ENCODE measurements around the gene SLC35F6.

SLC35F6 gene

GRCh38 chr2:26778507-26778906 lies 14.4 kb downstream of the SLC35F6 start:
- no peak overlapping the region for H3K9ac ChIP-seq (ENCODE audit: low read length)
- no peak overlapping the region for H3K4me2 ChIP-seq (ENCODE audit: low read depth, low read length)
- H3K9me2 ChIP-seq (replicated peaks; ENCODE audit: insufficient read depth, low read length): no peaks in the 10 kb centered on the region
- TF ChIP-seq EZH2 (optimal IDR thresholded peaks at IDR 0.05; ENCODE audit: low read depth, low read length) (no peak), EZH2phosphoT487 (IDR thresholded peaks at IDR 0.05; ENCODE audit: low read length) (no peak), CTCF (IDR thresholded peaks at IDR 0.05; ENCODE audit: low read length) (no peak)
- H3K4me3 ChIP-seq (ENCODE audit: low read length): no peak overlapping the region
- no peaks in the 10 kb centered on the region for H3F3A ChIP-seq (ENCODE audit: insufficient read depth, low read length)
- no peak overlapping the region for H2AFZ ChIP-seq (ENCODE audit: low read length)
- no peaks in the 10 kb centered on the region for H3K9me3 ChIP-seq (replicated peaks; ENCODE audit: insufficient read depth, low read length)
- H3K27ac ChIP-seq (ENCODE audit: low read length): no peak overlapping the region
- no peaks in the 10 kb centered on the region for H3K27me3 ChIP-seq (replicated peaks; ENCODE audit: insufficient read depth, low read length)
- H3K4me1 ChIP-seq (ENCODE audit: low read length): no peaks in the 10 kb centered on the region
- no peaks in the 10 kb centered on the region for H3K79me2 ChIP-seq (ENCODE audit: low read length)
- no peaks in the 10 kb centered on the region for H4K20me1 ChIP-seq (ENCODE audit: insufficient read depth, low read length)
- DNase-seq: no peak
- no peaks in the 10 kb centered on the region for H3K36me3 ChIP-seq (replicated peaks; ENCODE audit: insufficient read depth, low read length)

GRCh38 chr2:26780203-26780760 lies 16.2 kb downstream of the SLC35F6 start:
- Histone ChIP-seq H4K20me1 (ENCODE audit: insufficient read depth, low read length) (no peaks in the 10 kb centered on the region), H3K4me3 (ENCODE audit: low read length) (no peak overlapping the region), H2AFZ (ENCODE audit: low read length) (no peak overlapping the region), H3K79me2 (ENCODE audit: low read length) (no peaks in the 10 kb centered on the region), H3F3A (ENCODE audit: insufficient read depth, low read length) (no peaks in the 10 kb centered on the region; the same call in 1 of the 2 replicates), H3K27me3 (replicated peaks; ENCODE audit: insufficient read depth, low read length) (no peaks in the 10 kb centered on the region), H3K9me2 (replicated peaks; ENCODE audit: insufficient read depth, low read length) (no peaks in the 10 kb centered on the region), H3K27ac (ENCODE audit: low read length) (no peak overlapping the region), H3K4me1 (ENCODE audit: low read length) (no peaks in the 10 kb centered on the region), H3K4me2 (ENCODE audit: low read depth, low read length) (no peak overlapping the region), H3K9ac (ENCODE audit: low read length) (no peak overlapping the region), H3K9me3 (replicated peaks; ENCODE audit: insufficient read depth, low read length) (no peaks in the 10 kb centered on the region), H3K36me3 (replicated peaks; ENCODE audit: insufficient read depth, low read length) (no peaks in the 10 kb centered on the region)
- no peak for DNase-seq
- no peak for TF ChIP-seq EZH2 (optimal IDR thresholded peaks at IDR 0.05; ENCODE audit: low read depth, low read length)
- TF ChIP-seq EZH2phosphoT487 (IDR thresholded peaks at IDR 0.05; ENCODE audit: low read length): no peak
- TF ChIP-seq CTCF (IDR thresholded peaks at IDR 0.05; ENCODE audit: low read length): no peak

GRCh38 chr2:26782876-26783704 lies 19.0 kb downstream of the SLC35F6 start:
- Histone ChIP-seq H3F3A (ENCODE audit: insufficient read depth, low read length) (no peaks in the 10 kb centered on the region; the same call in 1 of the 2 replicates), H3K4me1 (ENCODE audit: low read length) (no peaks in the 10 kb centered on the region), H3K9ac (ENCODE audit: low read length) (no peak overlapping the region), H3K79me2 (ENCODE audit: low read length) (peaks cover 17% of the 10 kb centered on the region), H2AFZ (ENCODE audit: low read length) (no peak overlapping the region), H3K36me3 (replicated peaks; ENCODE audit: insufficient read depth, low read length) (no peaks in the 10 kb centered on the region), H3K27me3 (replicated peaks; ENCODE audit: insufficient read depth, low read length) (no peaks in the 10 kb centered on the region), H3K27ac (ENCODE audit: low read length) (no peak overlapping the region), H3K4me2 (ENCODE audit: low read depth, low read length) (no peak overlapping the region), H3K4me3 (ENCODE audit: low read length) (no peak overlapping the region), H3K9me2 (replicated peaks; ENCODE audit: insufficient read depth, low read length) (no peaks in the 10 kb centered on the region), H4K20me1 (ENCODE audit: insufficient read depth, low read length) (no peaks in the 10 kb centered on the region), H3K9me3 (replicated peaks; ENCODE audit: insufficient read depth, low read length) (no peaks in the 10 kb centered on the region)
- TF ChIP-seq EZH2 (optimal IDR thresholded peaks at IDR 0.05; ENCODE audit: low read depth, low read length) (no peak), EZH2phosphoT487 (IDR thresholded peaks at IDR 0.05; ENCODE audit: low read length) (no peak), CTCF (IDR thresholded peaks at IDR 0.05; ENCODE audit: low read length) (no peak)
- no peak for DNase-seq

Data from MM.1S (cell line).